Measurements from ENCODE around the gene UIMC1. TPM values are rescaled to one million over a fixed set of nuclear protein-coding genes. Genes with fewer than 3 reads are reported as not detected.

UIMC1 gene
- total RNA-seq, 1 experiment from 2014 or later: 96.3 TPM

DNA sequence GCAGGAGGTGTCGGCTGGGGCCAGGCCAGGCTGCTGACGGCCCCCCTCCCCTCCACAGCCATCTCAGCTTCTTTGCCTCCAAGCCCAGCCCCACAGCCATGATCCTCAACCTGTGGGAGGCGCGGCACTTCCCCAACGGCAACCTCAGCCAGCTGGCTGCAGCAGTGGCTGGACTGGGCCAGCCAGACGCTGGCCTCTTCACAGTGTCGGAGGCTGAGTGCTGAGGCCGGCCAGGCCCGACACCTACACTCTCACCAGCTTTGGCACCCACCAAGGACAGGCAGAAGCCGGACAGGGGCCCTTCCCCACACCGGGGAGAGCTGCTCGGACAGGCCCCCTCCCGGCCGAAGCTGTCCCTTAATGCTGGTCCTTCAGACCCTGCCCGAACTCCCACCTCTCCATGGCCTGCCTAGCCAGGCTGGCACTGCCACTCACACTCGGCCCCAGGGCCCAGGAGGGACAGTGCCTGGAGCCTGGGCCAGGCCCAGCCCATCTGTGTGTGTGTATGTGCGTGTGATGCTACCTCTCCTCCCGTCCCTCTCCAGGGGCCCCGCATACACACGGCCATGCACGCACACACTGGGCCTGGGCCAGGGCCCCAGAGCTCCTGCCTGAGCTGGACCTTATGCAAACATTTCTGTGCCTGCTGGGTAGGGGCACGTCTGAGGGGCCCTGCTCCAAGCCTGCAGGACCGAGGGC is 126.8 kb downstream of the UIMC1 start:
- H3K4me1 Mint-ChIP-seq (ENCODE audit: insufficient read depth, unreplicated experiment): no peaks in the 10 kb centered on the region
- CTCF ChIA-PET: interaction anchor here (1.3 to 1.5 kb wide), 2 partner anchors 30 to 219 kb away, joined by 4 to 8 read pairs; no protein-coding TSS in a partner anchor
- intact Hi-C loops (cut with micrococcal nuclease): no loop called here
- BruUV-seq (replicated peaks): no TSS peak
- no peaks in the 10 kb centered on the region for H3K9me3 Mint-ChIP-seq (ENCODE audit: unreplicated experiment)
- no peak for DNase-seq (ENCODE audit: unreplicated experiment)
- H3K27me3 Mint-ChIP-seq (ENCODE audit: insufficient read depth, unreplicated experiment): peaks cover 44% of the 10 kb centered on the region
- POLR2A ChIA-PET: no interaction called here
- no peak overlapping the region for H3K27ac Mint-ChIP-seq (ENCODE audit: low read depth, unreplicated experiment)
- H3K36me3 Mint-ChIP-seq (ENCODE audit: insufficient read depth, unreplicated experiment): no peaks in the 10 kb centered on the region
- TF ChIP-seq, protein P1, sequence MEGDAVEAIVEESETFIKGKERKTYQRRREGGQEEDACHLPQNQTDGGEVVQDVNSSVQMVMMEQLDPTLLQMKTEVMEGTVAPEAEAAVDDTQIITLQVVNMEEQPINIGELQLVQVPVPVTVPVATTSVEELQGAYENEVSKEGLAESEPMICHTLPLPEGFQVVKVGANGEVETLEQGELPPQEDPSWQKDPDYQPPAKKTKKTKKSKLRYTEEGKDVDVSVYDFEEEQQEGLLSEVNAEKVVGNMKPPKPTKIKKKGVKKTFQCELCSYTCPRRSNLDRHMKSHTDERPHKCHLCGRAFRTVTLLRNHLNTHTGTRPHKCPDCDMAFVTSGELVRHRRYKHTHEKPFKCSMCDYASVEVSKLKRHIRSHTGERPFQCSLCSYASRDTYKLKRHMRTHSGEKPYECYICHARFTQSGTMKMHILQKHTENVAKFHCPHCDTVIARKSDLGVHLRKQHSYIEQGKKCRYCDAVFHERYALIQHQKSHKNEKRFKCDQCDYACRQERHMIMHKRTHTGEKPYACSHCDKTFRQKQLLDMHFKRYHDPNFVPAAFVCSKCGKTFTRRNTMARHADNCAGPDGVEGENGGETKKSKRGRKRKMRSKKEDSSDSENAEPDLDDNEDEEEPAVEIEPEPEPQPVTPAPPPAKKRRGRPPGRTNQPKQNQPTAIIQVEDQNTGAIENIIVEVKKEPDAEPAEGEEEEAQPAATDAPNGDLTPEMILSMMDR (IDR thresholded peaks at IDR 0.05; ENCODE audit: unreplicated experiment): no peak
- H3K4me3 Mint-ChIP-seq (ENCODE audit: unreplicated experiment): no peak overlapping the region

DNA sequence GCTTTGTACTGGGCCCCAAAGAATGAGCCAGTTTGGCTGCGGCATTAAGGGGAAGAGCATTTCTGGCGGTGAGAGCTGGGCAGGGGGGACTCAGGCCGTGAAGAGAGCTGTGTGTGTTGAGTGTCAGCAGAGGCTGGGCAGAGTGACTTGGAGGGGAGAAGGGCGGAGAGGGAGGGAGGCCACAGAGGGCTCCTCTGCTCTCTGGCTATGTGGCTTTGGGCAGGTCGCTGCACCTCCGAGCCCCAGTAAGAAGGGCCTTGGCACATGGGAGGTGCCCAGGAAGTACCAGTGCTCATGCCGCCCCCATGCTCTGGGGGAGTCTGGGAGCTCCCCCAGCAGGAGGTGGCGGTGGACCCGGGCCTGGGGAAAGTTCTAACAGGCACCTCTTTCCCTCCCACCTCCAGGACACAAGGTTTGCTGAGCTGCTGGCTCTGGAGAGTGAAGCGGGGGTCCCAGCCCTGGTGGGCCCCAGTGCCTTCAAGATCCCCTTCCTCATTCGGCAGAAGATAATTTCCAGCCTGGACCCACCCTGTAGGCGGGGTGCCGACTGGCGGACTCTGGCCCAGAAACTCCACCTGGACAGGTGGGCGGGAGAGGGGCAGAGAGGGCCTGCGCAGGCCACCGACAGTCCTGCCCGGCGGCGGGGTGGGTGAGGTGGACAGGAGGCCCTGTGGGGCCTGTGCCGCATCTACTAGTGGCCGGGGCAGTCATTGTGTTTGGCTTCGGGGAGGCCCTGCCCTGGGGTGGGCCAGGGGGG is 127.5 kb downstream of the UIMC1 start:
- BruUV-seq (replicated peaks): no TSS peak
- DNase-seq (ENCODE audit: unreplicated experiment): no peak
- POLR2A ChIA-PET: no interaction called here
- Mint-ChIP-seq H3K9me3 (ENCODE audit: unreplicated experiment) (no peaks in the 10 kb centered on the region), H3K27ac (ENCODE audit: low read depth, unreplicated experiment) (no peak overlapping the region), H3K4me3 (ENCODE audit: unreplicated experiment) (no peak overlapping the region), H3K36me3 (ENCODE audit: insufficient read depth, unreplicated experiment) (no peaks in the 10 kb centered on the region), H3K4me1 (ENCODE audit: insufficient read depth, unreplicated experiment) (no peaks in the 10 kb centered on the region), H3K27me3 (ENCODE audit: insufficient read depth, unreplicated experiment) (peaks cover 51% of the 10 kb centered on the region)
- intact Hi-C loops (cut with micrococcal nuclease): no loop called here
- CTCF ChIA-PET: interaction anchor here (1.3 kb wide), 1 partner anchor 218 kb away, joined by 8 read pairs; no protein-coding TSS in a partner anchor
- TF ChIP-seq, protein P1 (IDR thresholded peaks at IDR 0.05; ENCODE audit: unreplicated experiment): no peak

DNA sequence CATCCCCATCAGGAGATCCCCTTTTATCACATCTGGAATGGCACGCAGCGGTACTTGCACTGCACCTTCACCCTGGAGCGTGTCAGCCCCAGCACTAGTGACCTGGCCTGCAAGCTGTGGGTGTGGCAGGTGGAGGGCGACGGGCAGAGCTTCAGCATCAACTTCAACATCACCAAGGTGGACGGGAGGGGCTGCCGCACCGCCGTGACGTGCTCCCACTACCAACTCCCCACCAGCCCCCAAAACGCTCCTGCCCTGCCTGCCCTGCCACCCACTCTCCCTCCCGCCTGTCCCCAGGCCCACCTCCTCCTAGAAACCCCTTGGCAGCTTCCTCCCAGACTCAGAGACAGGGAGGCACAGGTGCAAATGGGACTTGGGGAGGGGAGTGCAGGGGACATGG is 128.1 kb downstream of the UIMC1 start:
- peaks cover 57% of the 10 kb centered on the region for H3K27me3 Mint-ChIP-seq (ENCODE audit: insufficient read depth, unreplicated experiment)
- H3K9me3 Mint-ChIP-seq (ENCODE audit: unreplicated experiment): no peaks in the 10 kb centered on the region
- TF ChIP-seq, protein P1 (IDR thresholded peaks at IDR 0.05; ENCODE audit: unreplicated experiment): no peak
- no TSS peak for BruUV-seq (replicated peaks)
- H3K36me3 Mint-ChIP-seq (ENCODE audit: insufficient read depth, unreplicated experiment): no peaks in the 10 kb centered on the region
- no peak overlapping the region for H3K27ac Mint-ChIP-seq (ENCODE audit: low read depth, unreplicated experiment)
- CTCF ChIA-PET: interaction anchor here (0.6 kb wide), 1 partner anchor 218 kb away, joined by 3 read pairs; no protein-coding TSS in a partner anchor
- DNase-seq (ENCODE audit: unreplicated experiment): no peak
- intact Hi-C loops (cut with micrococcal nuclease): no loop called here
- H3K4me3 Mint-ChIP-seq (ENCODE audit: unreplicated experiment): no peak overlapping the region
- POLR2A ChIA-PET: interaction anchor here (0.6 kb wide), 1 partner anchor 331 kb away, joined by 3 read pairs; no protein-coding TSS in a partner anchor
- H3K4me1 Mint-ChIP-seq (ENCODE audit: insufficient read depth, unreplicated experiment): no peaks in the 10 kb centered on the region

DNA sequence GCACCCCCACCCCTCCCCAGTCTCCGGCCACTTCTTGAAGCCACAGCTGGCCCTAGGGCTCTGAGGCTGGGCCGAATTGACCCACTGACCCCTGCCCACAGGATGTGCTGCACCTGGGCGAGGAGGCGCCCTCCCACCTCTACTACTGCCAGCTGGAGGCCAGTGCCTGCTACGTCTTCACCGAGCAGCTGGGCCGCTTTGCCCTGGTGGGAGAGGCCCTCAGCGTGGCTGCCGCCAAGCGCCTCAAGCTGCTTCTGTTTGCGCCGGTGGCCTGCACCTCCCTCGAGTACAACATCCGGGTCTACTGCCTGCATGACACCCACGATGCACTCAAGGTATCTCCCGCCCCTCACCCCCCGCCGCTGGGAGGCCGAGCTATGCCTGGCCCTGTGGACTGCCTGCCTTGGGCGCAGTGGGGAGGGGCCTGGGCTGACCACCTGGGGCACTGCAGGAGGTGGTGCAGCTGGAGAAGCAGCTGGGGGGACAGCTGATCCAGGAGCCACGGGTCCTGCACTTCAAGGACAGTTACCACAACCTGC is 128.7 kb downstream of the UIMC1 start:
- ChIA-PET POLR2A (interaction anchor here (0.6 kb wide), 1 partner anchor 331 kb away, joined by 3 read pairs; no protein-coding TSS in a partner anchor), CTCF (interaction anchor here (0.6 to 1.9 kb wide), 4 partner anchors 8 to 217 kb away, joined by 3 to 6 read pairs (median 3); no protein-coding TSS in a partner anchor)
- Mint-ChIP-seq H3K9me3 (ENCODE audit: unreplicated experiment) (no peaks in the 10 kb centered on the region), H3K27me3 (ENCODE audit: insufficient read depth, unreplicated experiment) (peaks cover 57% of the 10 kb centered on the region), H3K4me1 (ENCODE audit: insufficient read depth, unreplicated experiment) (no peaks in the 10 kb centered on the region), H3K4me3 (ENCODE audit: unreplicated experiment) (no peak overlapping the region), H3K27ac (ENCODE audit: low read depth, unreplicated experiment) (no peak overlapping the region), H3K36me3 (ENCODE audit: insufficient read depth, unreplicated experiment) (no peaks in the 10 kb centered on the region)
- DNase-seq (ENCODE audit: unreplicated experiment): no peak
- TF ChIP-seq, protein P1 (IDR thresholded peaks at IDR 0.05; ENCODE audit: unreplicated experiment): no peak
- intact Hi-C loops (cut with micrococcal nuclease): no loop called here
- BruUV-seq (replicated peaks): no TSS peak

Data from MCF 10A (cell line).